Measurements from ENCODE around the gene TCAP.

Gene TCAP

DNA sequence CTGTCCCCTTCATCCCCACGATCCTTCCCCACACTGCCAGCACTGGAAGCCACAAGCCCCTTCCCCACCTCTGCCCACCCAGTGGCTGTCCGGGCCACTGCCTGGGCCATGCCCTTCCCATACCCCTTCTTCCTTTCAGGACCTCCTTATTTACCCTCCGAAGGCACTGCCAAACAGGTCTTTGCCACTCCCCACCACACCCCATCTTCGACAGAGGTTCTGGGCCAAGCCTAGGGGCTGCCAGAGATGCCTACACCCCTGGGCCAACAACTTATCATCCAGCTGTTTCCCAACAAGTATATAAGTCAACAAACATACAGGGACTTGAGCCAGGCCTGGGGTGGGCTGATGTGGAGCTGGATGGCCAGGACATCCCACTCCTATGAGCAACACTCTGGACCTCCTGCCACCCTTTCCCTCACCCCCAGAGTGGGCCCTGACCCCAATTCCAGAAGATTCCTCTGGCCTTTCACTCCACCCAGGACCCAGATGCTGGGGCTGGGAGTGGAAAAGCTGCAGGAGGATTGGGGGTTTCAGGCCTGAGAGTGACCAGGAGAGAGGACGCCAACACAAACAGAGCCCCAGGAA is 39.9 kb upstream of the TCAP start:
- DNase-seq (ENCODE audit: low spot score) = no peak
- H3K9me3 Mint-ChIP-seq = no peaks in the 10 kb centered on the region
- no peaks in the 10 kb centered on the region for H3K36me3 Mint-ChIP-seq (ENCODE audit: low read depth)
- H3K4me1 Mint-ChIP-seq (ENCODE audit: low read depth) = peaks cover 12% of the 10 kb centered on the region
- H3K27ac Mint-ChIP-seq = no peak overlapping the region
- peaks cover 54% of the 10 kb centered on the region for H3K27me3 Mint-ChIP-seq (ENCODE audit: low read depth)
- H3K4me3 Mint-ChIP-seq = no peak overlapping the region

DNA sequence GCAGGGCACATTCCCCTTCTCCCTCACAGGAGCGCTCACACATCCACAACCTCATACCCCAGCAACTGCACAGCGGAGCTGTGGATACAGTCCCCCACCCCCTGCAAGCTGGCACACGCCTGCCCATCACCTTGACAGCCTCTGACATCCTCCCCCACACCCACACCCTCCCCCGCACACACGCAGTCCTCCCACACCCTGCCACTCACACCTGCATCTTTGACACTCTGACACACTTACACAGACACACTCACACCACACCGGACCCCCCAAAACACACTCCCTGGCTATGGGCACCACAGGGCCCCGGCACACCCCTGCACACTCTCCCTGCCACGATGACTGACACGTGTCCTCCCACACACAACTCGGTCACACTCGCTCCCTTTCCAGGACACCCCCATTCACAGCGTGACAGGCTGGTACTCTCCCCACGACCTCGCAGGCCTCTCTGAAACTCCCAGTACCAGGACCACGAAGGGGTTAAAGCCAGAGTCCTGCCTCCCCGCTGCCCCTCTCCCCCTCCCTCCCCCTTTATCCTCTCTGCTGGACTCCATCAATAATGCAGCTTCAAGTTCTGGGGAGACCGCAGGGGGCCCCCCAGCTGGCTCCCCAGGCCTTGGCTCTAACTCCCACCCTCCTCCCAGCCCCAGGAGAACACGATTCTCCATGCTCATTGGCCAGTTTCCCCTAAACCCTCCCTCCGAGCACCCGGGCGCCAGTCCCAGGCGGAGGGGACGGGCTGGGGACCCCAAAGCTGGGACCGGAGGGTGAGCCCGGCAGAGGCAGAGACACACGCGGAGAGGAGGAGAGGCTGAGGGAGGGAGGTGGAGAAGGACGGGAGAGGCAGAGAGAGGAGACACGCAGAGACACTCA is 38.7 kb upstream of the TCAP start, which contains the start of gene PPP1R1B:
TSS of gene PPP1R1B (plus strand) at position 782 of the 876 bp plus-strand sequence. CDS start 441 bp downstream, outside the sequence.
- Mint-ChIP-seq H3K9me3 (no peaks in the 10 kb centered on the region), H3K27me3 (ENCODE audit: low read depth) (peaks cover 61% of the 10 kb centered on the region), H3K4me3 (no peak within 1 kb of the TSS), H3K36me3 (ENCODE audit: low read depth) (no peaks in the 10 kb centered on the region), H3K27ac (no peak within 1 kb of the TSS), H3K4me1 (ENCODE audit: low read depth) (peaks cover 14% of the 10 kb centered on the region)
- DNase-seq (ENCODE audit: low spot score) = no peak

- Mint-ChIP-seq H3K4me1 (ENCODE audit: low read depth) (peaks cover 13% of the 10 kb centered on the region), H3K27me3 (ENCODE audit: low read depth) (peaks cover 63% of the 10 kb centered on the region), H3K36me3 (ENCODE audit: low read depth) (no peaks in the 10 kb centered on the region), H3K9me3 (no peaks in the 10 kb centered on the region), H3K27ac (no peak overlapping the region), H3K4me3 (no peak overlapping the region)
- no peak for DNase-seq (ENCODE audit: low spot score)
Measured at GRCh38 chr17:39627047-39627711, 38.0 kb upstream of the TCAP start.

DNA sequence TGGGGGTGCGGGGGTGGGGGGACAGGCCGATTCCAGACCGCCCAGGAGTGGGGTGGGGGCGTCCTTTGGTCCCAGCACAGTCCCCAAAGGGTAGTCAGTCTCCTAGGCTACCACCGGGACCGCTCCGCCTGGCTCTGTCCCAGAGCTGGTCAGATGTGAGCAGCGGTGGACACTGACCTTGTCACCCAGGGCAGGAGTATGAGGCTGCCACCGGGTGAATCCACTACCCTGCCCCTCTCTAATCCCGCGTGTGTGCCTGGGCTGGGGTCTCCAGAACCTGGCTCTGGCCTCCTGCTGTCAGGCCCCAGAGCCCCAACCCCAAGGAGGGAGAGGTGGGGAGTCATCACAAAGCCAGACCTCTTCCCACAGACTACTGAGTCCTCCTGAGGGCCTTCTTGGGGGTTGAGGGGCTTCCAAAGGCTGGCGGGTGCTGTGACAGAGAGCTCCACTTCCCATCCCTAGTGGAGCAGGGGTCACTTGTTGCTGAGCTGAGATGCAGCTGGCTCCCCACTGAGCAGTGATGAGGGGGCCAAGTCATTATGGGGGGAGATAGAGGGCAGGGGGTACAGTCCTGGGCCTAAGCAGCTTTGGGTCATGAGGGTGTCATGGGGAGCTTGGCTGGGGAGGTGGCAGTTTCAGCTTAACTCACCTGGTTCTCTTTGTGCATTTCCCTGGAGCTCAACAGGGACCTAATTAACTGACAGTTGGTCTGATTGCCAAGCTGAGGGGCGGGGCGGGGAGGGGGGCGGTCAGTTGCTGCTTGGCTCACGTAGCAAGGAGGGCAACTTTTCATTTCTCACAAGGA is 37.2 kb upstream of the TCAP start:
- no peaks in the 10 kb centered on the region for H3K36me3 Mint-ChIP-seq (ENCODE audit: low read depth)
- H3K9me3 Mint-ChIP-seq = no peaks in the 10 kb centered on the region
- H3K4me1 Mint-ChIP-seq (ENCODE audit: low read depth) = peaks cover 10% of the 10 kb centered on the region
- peaks cover 63% of the 10 kb centered on the region for H3K27me3 Mint-ChIP-seq (ENCODE audit: low read depth)
- no peak for DNase-seq (ENCODE audit: low spot score)
- no peak overlapping the region for H3K27ac Mint-ChIP-seq
- H3K4me3 Mint-ChIP-seq = no peak overlapping the region

DNA sequence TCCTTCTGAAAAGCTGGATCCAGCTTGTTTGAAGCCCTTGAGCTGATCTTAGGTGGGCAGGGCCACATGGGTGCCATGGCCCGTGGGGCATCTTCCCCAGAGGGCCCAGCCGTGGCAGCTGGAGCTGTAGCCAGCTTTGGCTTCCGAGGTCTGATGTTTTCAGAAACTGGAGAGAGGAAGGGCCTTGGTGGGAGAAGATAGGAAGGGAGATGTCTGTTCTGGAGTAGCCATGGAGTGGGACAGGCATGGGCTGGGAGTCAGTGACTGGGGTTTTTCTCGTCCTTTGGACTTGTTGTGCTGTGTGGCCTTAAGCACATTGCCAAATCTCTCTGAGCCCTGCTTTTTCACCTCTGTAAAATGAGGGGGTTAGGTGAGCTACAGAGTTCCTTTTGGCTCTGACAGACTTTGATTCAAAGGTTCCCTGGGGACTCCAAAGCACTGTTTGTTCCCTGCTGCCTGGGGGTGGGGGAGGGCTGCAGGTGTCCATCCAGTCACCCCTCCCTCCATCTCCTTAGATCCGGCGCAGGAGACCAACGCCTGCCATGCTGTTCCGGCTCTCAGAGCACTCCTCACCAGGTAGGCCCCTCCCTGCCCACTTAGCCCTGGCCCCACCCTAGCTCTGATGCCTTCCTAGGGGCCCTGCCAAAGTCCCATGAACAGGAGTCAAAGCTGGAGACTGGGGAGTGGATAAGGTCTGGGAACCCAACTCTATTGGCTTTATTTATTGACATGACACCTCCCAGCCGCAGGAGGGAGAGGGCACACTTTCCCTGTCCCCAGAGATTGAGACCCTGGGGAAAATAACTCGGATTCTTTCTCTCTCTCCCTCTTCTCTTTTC is 36.3 kb upstream of the TCAP start:
- no peaks in the 10 kb centered on the region for H3K36me3 Mint-ChIP-seq (ENCODE audit: low read depth)
- H3K27ac Mint-ChIP-seq = no peak overlapping the region
- no peak for DNase-seq (ENCODE audit: low spot score)
- no peak overlapping the region for H3K4me3 Mint-ChIP-seq
- H3K27me3 Mint-ChIP-seq (ENCODE audit: low read depth) = peaks cover 57% of the 10 kb centered on the region
- peaks cover 6% of the 10 kb centered on the region for H3K4me1 Mint-ChIP-seq (ENCODE audit: low read depth)
- H3K9me3 Mint-ChIP-seq = no peaks in the 10 kb centered on the region

GRCh38 chr17:39629494-39629880 is 35.7 kb upstream of the TCAP start:
- no peak for DNase-seq (ENCODE audit: low spot score)
- Mint-ChIP-seq H3K27me3 (ENCODE audit: low read depth) (peaks cover 55% of the 10 kb centered on the region), H3K4me3 (no peak overlapping the region), H3K27ac (no peak overlapping the region), H3K9me3 (no peaks in the 10 kb centered on the region), H3K4me1 (ENCODE audit: low read depth) (peaks cover 10% of the 10 kb centered on the region), H3K36me3 (ENCODE audit: low read depth) (no peaks in the 10 kb centered on the region)

DNA sequence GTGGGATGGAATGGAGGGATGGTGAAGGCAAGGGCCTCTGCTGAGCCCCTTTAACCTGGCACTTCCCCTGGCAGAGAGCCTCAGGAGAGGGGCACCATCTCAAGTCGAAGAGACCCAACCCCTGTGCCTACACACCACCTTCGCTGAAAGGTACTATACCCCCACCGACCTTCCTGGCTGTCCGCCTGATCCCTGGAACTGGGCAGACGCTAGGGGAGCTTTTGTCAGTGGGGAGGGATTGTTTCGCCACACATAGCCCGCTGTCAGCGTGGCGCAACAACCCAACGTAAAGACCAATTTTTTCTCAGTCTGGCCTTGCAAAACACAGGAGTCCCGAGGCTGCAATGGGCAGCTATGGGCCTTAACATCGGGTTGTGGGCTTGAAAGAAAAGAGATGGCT is 35.3 kb upstream of the TCAP start:
- DNase-seq (ENCODE audit: low spot score) = no peak
- no peaks in the 10 kb centered on the region for H3K9me3 Mint-ChIP-seq

DNA sequence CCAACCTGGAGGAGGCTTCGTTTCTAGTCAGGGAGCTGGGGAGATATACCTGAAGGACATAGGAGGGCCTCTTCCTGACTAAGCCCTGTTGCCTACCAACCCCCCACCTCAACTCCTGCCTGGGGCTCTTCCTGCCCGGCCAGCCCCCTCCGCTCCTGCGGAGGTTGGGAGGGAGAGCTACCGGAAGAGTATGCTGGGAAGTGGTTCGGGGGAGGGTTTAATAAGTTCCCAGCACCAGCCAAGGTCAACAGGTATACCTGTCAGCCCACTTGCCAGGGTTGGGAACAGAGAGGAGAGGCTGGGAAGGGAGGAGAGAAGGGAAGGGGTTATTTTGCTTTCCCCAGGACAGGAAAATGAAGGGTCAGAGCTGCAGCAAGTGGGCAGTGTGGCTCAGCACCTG is 33.7 kb upstream of the TCAP start:
- H3K27ac Mint-ChIP-seq = peak overlapping the region; percentile 13
- DNase-seq (ENCODE audit: low spot score) = no peak
- no peak overlapping the region for H3K4me3 Mint-ChIP-seq
- no peaks in the 10 kb centered on the region for H3K36me3 Mint-ChIP-seq (ENCODE audit: low read depth)
- H3K9me3 Mint-ChIP-seq = no peaks in the 10 kb centered on the region
- H3K4me1 Mint-ChIP-seq (ENCODE audit: low read depth) = peaks cover 15% of the 10 kb centered on the region
- H3K27me3 Mint-ChIP-seq (ENCODE audit: low read depth) = peaks cover 36% of the 10 kb centered on the region

More for the DNA sequence above, 35.3 kb upstream of the TCAP start:
- H3K4me3 Mint-ChIP-seq = no peak overlapping the region
- peaks cover 10% of the 10 kb centered on the region for H3K4me1 Mint-ChIP-seq (ENCODE audit: low read depth)
- no peaks in the 10 kb centered on the region for H3K36me3 Mint-ChIP-seq (ENCODE audit: low read depth)
- peaks cover 51% of the 10 kb centered on the region for H3K27me3 Mint-ChIP-seq (ENCODE audit: low read depth)
- no peak overlapping the region for H3K27ac Mint-ChIP-seq

DNA sequence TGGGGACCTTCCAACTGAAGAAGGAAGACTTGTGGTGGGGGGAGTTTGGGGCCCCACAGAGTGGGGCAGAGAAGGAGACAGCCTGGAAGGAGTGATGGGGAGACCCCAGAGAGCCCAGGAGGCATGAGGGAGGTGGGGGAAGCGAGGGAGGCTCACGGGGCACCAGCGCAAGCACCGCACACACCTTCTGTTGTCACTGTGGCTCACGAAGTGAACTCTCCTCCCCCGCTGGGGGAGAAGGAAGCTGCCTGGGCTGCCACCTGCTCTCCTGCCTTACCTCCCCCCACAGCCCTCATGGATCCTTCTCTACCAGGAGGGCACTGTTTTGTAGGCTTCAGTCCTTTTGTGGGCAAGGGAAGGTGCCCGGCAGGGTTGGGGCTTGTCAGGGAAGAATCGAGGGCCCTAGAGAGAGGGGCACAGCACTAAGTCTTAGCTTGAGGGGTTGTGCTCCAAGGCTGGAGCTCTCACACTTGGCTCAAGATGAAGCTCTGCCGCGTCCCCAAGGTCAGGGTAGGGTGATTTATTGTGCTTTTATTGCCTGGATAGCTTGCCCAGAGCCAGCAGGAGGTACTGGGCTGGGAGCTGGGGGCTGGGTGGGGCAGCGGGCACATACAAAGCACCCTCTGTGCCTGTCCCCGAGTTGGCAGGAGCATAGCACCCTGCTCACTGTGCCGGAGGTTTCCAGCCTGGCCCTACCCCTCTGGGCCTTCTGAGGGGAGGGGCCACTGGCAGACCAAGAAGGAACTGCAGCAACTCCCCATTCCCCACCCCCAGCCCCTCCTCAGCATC is 32.8 kb upstream of the TCAP start:
- peaks cover 30% of the 10 kb centered on the region for H3K27me3 Mint-ChIP-seq (ENCODE audit: low read depth)
- H3K4me1 Mint-ChIP-seq (ENCODE audit: low read depth) = peaks cover 17% of the 10 kb centered on the region
- no peaks in the 10 kb centered on the region for H3K36me3 Mint-ChIP-seq (ENCODE audit: low read depth)
- H3K27ac Mint-ChIP-seq = no peak overlapping the region
- no peaks in the 10 kb centered on the region for H3K9me3 Mint-ChIP-seq
- H3K4me3 Mint-ChIP-seq = no peak overlapping the region
- no peak for DNase-seq (ENCODE audit: low spot score)

GRCh38 chr17:39633570-39634183 is 31.5 kb upstream of the TCAP start:
- no peak overlapping the region for H3K4me3 Mint-ChIP-seq
- H3K27me3 Mint-ChIP-seq (ENCODE audit: low read depth) = peaks cover 20% of the 10 kb centered on the region
- H3K4me1 Mint-ChIP-seq (ENCODE audit: low read depth) = peaks cover 28% of the 10 kb centered on the region
- no peak overlapping the region for H3K27ac Mint-ChIP-seq
- no peak for DNase-seq (ENCODE audit: low spot score)
- no peaks in the 10 kb centered on the region for H3K9me3 Mint-ChIP-seq
- peaks cover 5% of the 10 kb centered on the region for H3K36me3 Mint-ChIP-seq (ENCODE audit: low read depth)

- Mint-ChIP-seq H3K36me3 (ENCODE audit: low read depth) (peaks cover 5% of the 10 kb centered on the region), H3K27ac (no peak overlapping the region), H3K4me3 (no peak overlapping the region), H3K4me1 (ENCODE audit: low read depth) (peaks cover 34% of the 10 kb centered on the region), H3K9me3 (no peaks in the 10 kb centered on the region), H3K27me3 (ENCODE audit: low read depth) (peaks cover 14% of the 10 kb centered on the region)
- no peak for DNase-seq (ENCODE audit: low spot score)
Measured at GRCh38 chr17:39634384-39634871, 30.7 kb upstream of the TCAP start.

DNA sequence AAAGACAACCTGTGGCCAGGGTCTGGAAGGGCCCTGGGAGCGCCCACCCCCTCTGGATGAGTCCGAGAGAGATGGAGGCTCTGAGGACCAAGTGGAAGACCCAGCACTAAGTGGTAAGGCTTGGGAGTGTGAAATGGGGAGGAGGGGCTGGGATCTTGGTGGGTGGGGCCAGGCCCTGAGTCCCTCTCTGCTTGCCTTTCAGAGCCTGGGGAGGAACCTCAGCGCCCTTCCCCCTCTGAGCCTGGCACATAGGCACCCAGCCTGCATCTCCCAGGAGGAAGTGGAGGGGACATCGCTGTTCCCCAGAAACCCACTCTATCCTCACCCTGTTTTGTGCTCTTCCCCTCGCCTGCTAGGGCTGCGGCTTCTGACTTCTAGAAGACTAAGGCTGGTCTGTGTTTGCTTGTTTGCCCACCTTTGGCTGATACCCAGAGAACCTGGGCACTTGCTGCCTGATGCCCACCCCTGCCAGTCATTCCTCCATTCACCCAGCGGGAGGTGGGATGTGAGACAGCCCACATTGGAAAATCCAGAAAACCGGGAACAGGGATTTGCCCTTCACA is 29.5 kb upstream of the TCAP start:
- no peak overlapping the region for H3K27ac Mint-ChIP-seq
- DNase-seq (ENCODE audit: low spot score) = no peak

More for the DNA sequence above, 29.5 kb upstream of the TCAP start:
- Mint-ChIP-seq H3K27me3 (ENCODE audit: low read depth) (peaks cover 11% of the 10 kb centered on the region), H3K4me3 (peak overlapping the region; percentile 94), H3K4me1 (ENCODE audit: low read depth) (peaks cover 41% of the 10 kb centered on the region), H3K9me3 (no peaks in the 10 kb centered on the region), H3K36me3 (ENCODE audit: low read depth) (peaks cover 5% of the 10 kb centered on the region)

Data from T-helper 2 cell treated with Interferon-gamma antibody and Interleukin-4, amounts not matched to agents 5 μg/mL and 100 μg/mL, for 36 hours (primary cell).